CD14-positive monocyte (primary cell): ENCODE data around the gene PCYT2. TPM values are rescaled to one million over a fixed set of nuclear protein-coding genes. Genes with fewer than 3 reads are reported as not detected.

Experiments
- DNase-seq, 3 donors: peaks; one replicate each; pipeline ENCODE4 v3.0.0-alpha.2; 2011 to 2022
- H2AFZ ChIP-seq: 2 replicates; pipeline ENCODE4 v1.6.0; 2012; ENCODE audit warnings: mild to moderate bottlenecking, low read depth, low read length, inconsistent platforms; ENCODE audit not compliant: insufficient read depth, poor library complexity, severe bottlenecking
- H3K27ac ChIP-seq, 2 donors: 1 replicate in 1 of 2; 2 replicates in 1 of 2; pipeline ENCODE4 v1.5.1; 2012 to 2013; ENCODE audit warnings: low read length in 2 of 2, control low read depth in 1 of 2, inconsistent platforms in 1 of 2, low read depth in 1 of 2, mild to moderate bottlenecking in 1 of 2
- H3K27me3 ChIP-seq, 2 donors: one replicate each; pipeline versions ENCODE4 v1.6.0 to v1.6.1; 2011 to 2013; ENCODE audit warnings: low read length in 2 of 2; ENCODE audit not compliant: control insufficient read depth in 2 of 2, insufficient read depth in 2 of 2
- H3K36me3 ChIP-seq, 2 donors: replicated peaks in 1 of 2; 1 replicate in 1 of 2; 2 replicates in 1 of 2; pipeline versions ENCODE4 v1.5.1 to v1.6.1; 2012 to 2013; ENCODE audit warnings: low read length in 2 of 2, control low read depth in 1 of 2, inconsistent platforms in 1 of 2, mild to moderate bottlenecking in 1 of 2; ENCODE audit not compliant: insufficient read depth in 2 of 2, control insufficient read depth in 1 of 2
- H3K4me1 ChIP-seq, 2 donors: 1 replicate in 1 of 2; 2 replicates in 1 of 2; pipeline versions ENCODE4 v1.5.1 to v1.6.1; 2012 to 2013; ENCODE audit warnings: low read length in 2 of 2, control low read depth in 1 of 2, inconsistent platforms in 1 of 2, mild to moderate bottlenecking in 1 of 2, moderate library complexity in 1 of 2; ENCODE audit not compliant: insufficient read depth in 2 of 2, control insufficient read depth in 1 of 2
- H3K4me2 ChIP-seq: replicated peaks from 2 replicates; pipeline ENCODE3; 2012; ENCODE audit warnings: low read length, moderate library complexity, mild to moderate bottlenecking; ENCODE audit not compliant: poor library complexity, severe bottlenecking; ENCODE audit errors: extremely low read depth
- H3K4me3 ChIP-seq, 3 experiments: fragments of 200-600 bp in 1 of 3; sonication (generic) in 1 of 3; replicated peaks in 1 of 3; 1 replicate in 2 of 3; 2 replicates in 1 of 3; pipeline ENCODE4 v1.5.1; 2011 to 2013; ENCODE audit warnings: low read length in 3 of 3, mild to moderate bottlenecking in 3 of 3, control low read depth in 2 of 3, low read depth in 2 of 3, inconsistent platforms in 1 of 3, moderate library complexity in 1 of 3
- H3K79me2 ChIP-seq: 2 replicates; pipeline ENCODE4 v1.6.0; 2012; ENCODE audit warnings: mild to moderate bottlenecking, control low read depth, inconsistent platforms, low read length, moderate library complexity; ENCODE audit not compliant: insufficient read depth
- H3K9ac ChIP-seq: 2 replicates; pipeline ENCODE4 v1.6.0; 2017; ENCODE audit warnings: low read length, mild to moderate bottlenecking; ENCODE audit not compliant: insufficient read depth, poor library complexity, severe bottlenecking
- H3K9me3 ChIP-seq, 2 donors: replicated peaks in 1 of 2; 1 replicate in 1 of 2; 2 replicates in 1 of 2; pipeline versions ENCODE4 v1.5.1 to v1.6.1; 2012 to 2013; ENCODE audit warnings: low read length in 2 of 2, control low read depth in 1 of 2; ENCODE audit not compliant: control insufficient read depth in 1 of 2, insufficient read depth in 1 of 2
- H4K20me1 ChIP-seq: 2 replicates; pipeline ENCODE4 v1.6.0; 2012; ENCODE audit warnings: mild to moderate bottlenecking, low read length, control low read depth, moderate library complexity; ENCODE audit not compliant: insufficient read depth
- H3K27ac Mint-ChIP-seq, 7 donors: one replicate each; pipeline ENCODE4 v1.8.0; 2020; ENCODE audit warnings: mild to moderate bottlenecking in 7 of 7, mixed read lengths in 7 of 7, moderate library complexity in 6 of 7, inconsistent platforms in 2 of 7
- H3K27me3 Mint-ChIP-seq, 3 donors: one replicate each; pipeline ENCODE4 v1.8.0; 2021 to 2022; ENCODE audit warnings: low read depth in 3 of 3, mild to moderate bottlenecking in 3 of 3, mixed read lengths in 3 of 3, moderate library complexity in 3 of 3, inconsistent platforms in 1 of 3
- H3K36me3 Mint-ChIP-seq, 2 donors: one replicate each; pipeline ENCODE4 v1.8.0; 2020; ENCODE audit warnings: mixed read lengths in 2 of 2, inconsistent platforms in 1 of 2, mild to moderate bottlenecking in 1 of 2
- H3K4me1 Mint-ChIP-seq: one replicate; pipeline ENCODE4 v1.8.0; 2020; ENCODE audit warnings: mild to moderate bottlenecking, mixed read lengths
- H3K4me3 Mint-ChIP-seq, 2 donors: one replicate each; pipeline ENCODE4 v1.8.0; 2020; ENCODE audit warnings: mild to moderate bottlenecking in 2 of 2, mixed read lengths in 2 of 2, moderate library complexity in 1 of 2
- H3K9me3 Mint-ChIP-seq, 7 donors: one replicate each; pipeline ENCODE4 v1.8.0; 2020 to 2022; ENCODE audit warnings: mixed read lengths in 7 of 7, mild to moderate bottlenecking in 6 of 7, moderate library complexity in 6 of 7, inconsistent platforms in 2 of 7
- CTCF ChIP-seq: fragments of 200-600 bp; IDR thresholded peaks from one replicate; pipeline ENCODE4 v1.8.0; 2022; ENCODE audit warnings: antibody characterized with exemption, mild to moderate bottlenecking
- WGBS: methylation state at CpG from one replicate; pipeline ENCODE4 v1.1.5; 2013; ENCODE audit warnings: missing lambda C conversion rate; ENCODE audit not compliant: insufficient coverage; 5-methylcytosine and 5-hydroxymethylcytosine counted together
- intact Hi-C, 2 donors: fragments of 100-400 bp; cut with micrococcal nuclease; formaldehyde crosslinking; loops; one replicate each; pipeline versions ENCODE4 v1.15.0 to v1.15.1; 2023
- polyA plus RNA-seq, 3 donors: library from polyadenylated mRNA; depleted of rRNA in 1 of 3; unstranded in 2 of 3; stranded (reverse) in 1 of 3; fragments of 300-500 nt in 2 of 3; fragments of >200 nt in 1 of 3; fragmentation: Illumina TruSeq in 2 of 3; gene quantifications; 1 replicate in 2 of 3; 2 replicates in 1 of 3; pipeline ENCODE4 v1.2.3, GENCODE V29; 2012 to 2021

The PCYT2 gene
- polyA plus RNA-seq, 3 donors = 10.7 to 14.5 (median 11.0) TPM

DNA sequence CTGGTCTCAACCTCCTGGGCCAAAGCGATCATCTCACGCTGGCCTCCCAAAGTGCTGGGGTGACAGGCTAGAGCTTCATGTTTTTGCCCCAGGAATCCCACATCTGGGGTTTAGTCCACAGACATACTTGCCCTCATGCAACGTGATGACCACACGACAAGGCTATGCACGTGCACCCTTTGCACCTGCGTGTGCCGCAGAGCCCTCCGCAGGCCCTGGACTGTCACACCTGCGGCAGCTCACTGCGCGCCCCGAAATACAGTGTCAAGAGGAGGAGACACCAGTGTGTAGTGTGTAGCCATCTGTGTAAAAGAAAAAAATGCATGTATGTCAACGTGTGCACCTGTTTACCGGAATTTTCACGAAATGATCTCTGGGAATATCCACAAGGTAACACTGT is 39.3 kb upstream of the PCYT2 start:
- Histone ChIP-seq H3K27me3 (no peaks in the 10 kb centered on the region), H2AFZ (no peak overlapping the region), H3K9ac (no peak overlapping the region), H3K36me3 (no peaks in the 10 kb centered on the region), H4K20me1 (no peaks in the 10 kb centered on the region), H3K4me1 (peaks cover 0 to 4% of the 10 kb centered on the region in 2 donors), H3K9me3 (no peaks in the 10 kb centered on the region), H3K79me2 (no peaks in the 10 kb centered on the region), H3K4me3 (no peak overlapping the region), H3K27ac (no peak overlapping the region), H3K4me2 (no peak overlapping the region)
- Mint-ChIP-seq H3K36me3 (no peaks in the 10 kb centered on the region), H3K9me3 (peaks cover 0 to 5% (median 2%) of the 10 kb centered on the region in 7 donors), H3K4me1 (no peaks in the 10 kb centered on the region), H3K4me3 (no peak overlapping the region), H3K27me3 (peaks cover 8 to 19% (median 12%) of the 10 kb centered on the region in 3 donors), H3K27ac (no peak overlapping the region)
- DNase-seq = no peak
- intact Hi-C loops = no loop called here
- no peak for TF ChIP-seq CTCF
- WGBS = 93% methylated on average over 15 of the region's 15 CpGs

DNA sequence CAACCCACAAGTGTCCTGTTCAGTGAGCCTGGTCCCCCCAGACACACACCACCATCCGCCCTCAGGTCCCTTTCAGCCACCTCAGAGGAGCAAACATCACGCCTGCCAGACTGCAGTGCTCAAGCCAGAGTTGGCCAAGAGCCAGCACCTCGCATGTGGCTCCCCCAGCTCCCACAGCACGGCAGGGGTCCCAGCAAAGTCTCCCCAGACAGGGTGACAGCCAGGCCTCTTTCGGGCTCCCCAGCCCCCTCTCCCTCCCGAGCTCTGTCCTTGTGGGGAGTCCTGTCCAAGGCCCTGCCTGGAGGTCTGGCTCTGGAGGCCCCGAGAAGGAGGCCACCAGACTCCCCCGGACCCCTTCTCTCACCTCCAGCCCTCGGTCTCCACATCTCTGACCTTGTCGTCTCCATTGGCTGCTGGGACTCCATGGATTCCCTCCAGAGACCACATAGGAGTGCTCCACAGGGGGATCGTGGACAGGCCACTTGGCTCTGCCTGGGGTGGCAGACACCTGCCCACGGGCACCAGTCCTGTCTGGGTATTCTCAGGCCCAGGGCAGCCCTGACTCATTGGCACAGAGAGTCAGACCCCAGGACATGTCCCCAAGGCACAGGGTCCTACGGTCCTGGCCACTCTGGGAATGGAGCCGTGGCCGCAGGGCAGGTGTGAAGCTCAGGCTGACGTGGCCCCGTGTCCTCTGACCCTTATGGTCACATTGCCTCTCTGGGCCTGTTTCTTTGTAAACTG is 37.6 kb upstream of the PCYT2 start:
- H3K9ac ChIP-seq = no peak overlapping the region
- peaks cover 0 to 5% (median 0%) of the 10 kb centered on the region in 7 donors for H3K9me3 Mint-ChIP-seq
- peaks cover 0 to 4% of the 10 kb centered on the region in 2 donors for H3K4me1 ChIP-seq
- no peaks in the 10 kb centered on the region for H4K20me1 ChIP-seq
- H3K27me3 ChIP-seq = no peaks in the 10 kb centered on the region
- H2AFZ ChIP-seq = no peak overlapping the region
- intact Hi-C loops = no loop called here
- no peaks in the 10 kb centered on the region for H3K36me3 ChIP-seq
- TF ChIP-seq CTCF = no peak
- H3K27ac Mint-ChIP-seq = no peak overlapping the region
- no peak overlapping the region for H3K4me3 Mint-ChIP-seq
- 87% methylated on average over 15 of the region's 17 CpGs for WGBS
- H3K27me3 Mint-ChIP-seq = peaks cover 10 to 18% (median 18%) of the 10 kb centered on the region in 3 donors
- H3K4me2 ChIP-seq = no peak overlapping the region
- no peak for DNase-seq
- no peaks in the 10 kb centered on the region for H3K9me3 ChIP-seq
- H3K27ac ChIP-seq = no peak overlapping the region
- H3K79me2 ChIP-seq = no peaks in the 10 kb centered on the region
- no peak overlapping the region for H3K4me3 ChIP-seq
- H3K36me3 Mint-ChIP-seq = no peaks in the 10 kb centered on the region
- H3K4me1 Mint-ChIP-seq = no peaks in the 10 kb centered on the region
